ENCODE results near the gene GABARAP.

GABARAP gene

DNA sequence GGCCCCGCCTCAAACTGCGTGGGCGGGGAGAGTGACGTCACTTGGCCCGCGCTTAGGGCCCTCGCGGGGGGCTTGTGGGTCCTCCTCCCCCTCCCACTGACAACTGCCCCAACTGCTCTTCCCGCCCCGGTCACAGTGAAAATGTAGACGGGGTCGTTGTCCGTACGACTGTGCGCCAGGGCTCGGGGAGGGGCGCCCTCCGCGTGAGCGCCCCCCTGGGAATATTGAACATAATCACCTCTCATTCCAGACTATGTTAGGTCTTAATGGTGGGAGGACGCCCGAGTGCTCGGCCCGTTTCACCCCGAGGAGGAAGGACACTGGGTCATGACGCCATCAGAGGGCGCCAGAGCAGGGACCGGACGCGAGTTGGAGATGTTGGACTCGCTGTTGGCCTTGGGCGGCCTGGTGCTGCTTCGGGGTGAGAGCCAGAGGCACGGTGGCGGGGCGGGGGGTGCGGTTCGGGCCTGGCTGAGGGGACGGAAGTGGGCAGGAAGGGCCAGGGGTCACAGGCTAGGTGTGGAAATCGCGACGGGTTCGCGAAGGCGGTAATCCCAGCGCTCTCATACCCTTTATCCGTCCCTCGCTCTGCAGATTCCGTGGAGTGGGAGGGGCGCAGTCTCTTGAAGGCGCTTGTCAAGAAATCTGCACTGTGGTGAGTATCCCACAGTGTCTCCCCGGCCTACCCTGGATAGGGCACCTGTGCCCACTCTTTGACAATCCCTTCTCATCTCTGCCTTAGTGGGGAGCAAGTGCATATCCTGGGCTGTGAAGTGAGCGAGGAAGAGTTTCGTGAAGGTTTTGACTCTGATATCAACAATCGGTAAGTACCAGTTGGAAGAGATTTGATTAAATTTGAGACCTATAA, 10.2 kb upstream of the GABARAP start, which contains the start of gene ELP5:
Gene ELP5, plus strand, starts transcription at position 40 of the 868 bp plus-strand sequence. Its CDS starts 336 bp downstream, at position 376.
- peak; percentile 19 for TF ChIP-seq CTCF (IDR thresholded peaks at IDR 0.05; ENCODE audit: low read depth, low read length)
- DNase-seq (ENCODE audit: extremely low read depth, low read depth): peak; percentile 84

- peak; percentile 99 for DNase-seq (ENCODE audit: extremely low read depth, low read depth)
- no peak for TF ChIP-seq CTCF (IDR thresholded peaks at IDR 0.05; ENCODE audit: low read depth, low read length)
Observed at GRCh38 chr17:7251661-7252175, 9.5 kb upstream of the GABARAP start, which contains the start of gene CTDNEP1. TSS of gene CTDNEP1 (minus strand) at chr17:7251734. CDS start at chr17:7251296, 438 bp downstream.

DNA sequence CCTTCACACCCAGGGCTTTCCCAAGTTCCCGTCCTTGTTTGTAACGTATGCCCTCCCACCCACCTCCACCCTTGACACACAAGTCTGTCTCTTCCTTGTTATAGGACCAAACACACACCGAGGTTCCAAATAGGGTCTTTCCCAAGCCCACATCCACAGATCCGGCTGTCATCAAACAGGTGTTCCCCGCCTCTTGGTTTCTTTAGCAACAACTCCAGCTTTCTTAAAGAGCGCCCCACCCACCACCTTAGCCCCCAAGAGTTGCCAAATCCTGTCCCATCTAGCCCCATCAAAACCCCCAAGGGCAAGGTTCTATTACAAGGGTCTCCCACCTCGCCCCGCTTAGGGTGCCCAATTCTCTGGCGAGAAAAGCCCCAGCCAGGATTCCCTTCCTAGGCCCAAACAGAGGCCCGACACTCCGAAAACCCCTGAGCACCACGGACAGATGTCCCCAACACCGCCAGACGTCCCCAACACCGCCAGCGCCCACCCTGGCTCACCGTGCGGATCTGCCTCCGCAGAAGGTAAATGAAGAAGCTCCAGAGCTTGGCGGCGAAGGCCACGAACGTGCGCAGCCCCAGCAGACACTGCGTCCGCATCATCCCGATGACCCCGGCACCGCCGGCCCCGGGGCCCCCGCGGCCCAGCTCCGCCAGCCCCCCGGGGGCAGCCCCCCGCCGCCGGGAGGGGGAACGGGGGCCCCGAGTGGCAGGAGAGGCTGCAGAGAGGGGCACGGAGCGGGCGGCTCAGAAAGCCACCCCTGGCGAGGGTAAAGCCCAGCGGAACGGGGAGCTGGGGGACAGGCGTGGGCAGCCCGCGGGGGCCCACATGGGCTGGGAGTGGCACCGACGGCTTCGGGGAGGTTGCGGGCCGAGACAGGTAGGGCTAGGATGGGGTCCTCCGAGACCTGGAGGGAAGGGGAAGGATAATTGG, 8.7 kb upstream of the GABARAP start:
- no peak for TF ChIP-seq CTCF (IDR thresholded peaks at IDR 0.05; ENCODE audit: low read depth, low read length)
- no peak for DNase-seq (ENCODE audit: extremely low read depth, low read depth)

DNA sequence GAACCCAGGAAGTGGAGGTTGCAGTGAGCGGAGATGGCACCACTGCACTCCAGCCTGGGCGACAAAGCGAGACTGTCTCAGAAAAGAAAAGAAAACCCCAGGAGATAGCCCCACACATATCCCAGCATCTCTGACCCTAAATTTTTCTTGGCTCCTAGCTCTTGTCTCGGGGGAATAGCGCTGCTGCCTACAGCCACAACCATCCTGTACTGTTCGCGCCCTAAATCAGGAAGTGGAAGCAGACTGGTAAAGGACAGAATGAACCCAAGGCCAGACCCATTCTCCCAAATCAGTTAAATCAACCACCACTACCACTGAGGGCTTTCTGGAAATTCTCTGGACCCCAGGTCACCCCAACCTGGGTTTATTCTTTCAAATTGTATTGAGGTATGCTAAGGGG, 7.6 kb upstream of the GABARAP start:
- no peak for DNase-seq (ENCODE audit: extremely low read depth, low read depth)
- TF ChIP-seq CTCF (IDR thresholded peaks at IDR 0.05; ENCODE audit: low read depth, low read length): no peak

DNA sequence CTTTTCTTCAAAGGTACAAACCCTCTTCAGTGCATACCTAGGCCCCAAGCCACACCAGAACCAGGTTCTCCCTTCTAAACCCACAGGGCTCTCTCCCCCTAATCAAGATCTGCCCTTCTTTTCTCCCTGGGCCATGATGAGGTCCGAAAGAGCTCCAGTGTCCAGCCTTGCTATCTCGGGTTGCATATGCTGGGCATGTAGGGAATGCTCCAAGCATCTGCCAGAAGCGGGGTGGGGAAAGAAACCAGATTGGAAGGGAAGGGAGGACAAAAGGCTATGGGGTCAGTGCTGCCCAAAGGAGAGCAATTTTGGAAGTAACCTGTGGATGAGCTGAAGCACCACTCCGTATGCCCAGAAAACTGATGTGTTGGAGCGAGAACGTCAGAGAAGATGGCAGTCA, 7.0 kb upstream of the GABARAP start:
- DNase-seq (ENCODE audit: extremely low read depth, low read depth): no peak
- TF ChIP-seq CTCF (IDR thresholded peaks at IDR 0.05; ENCODE audit: low read depth, low read length): no peak

GRCh38 chr17:7248796-7249195, 6.5 kb upstream of the GABARAP start:
- no peak for TF ChIP-seq CTCF (IDR thresholded peaks at IDR 0.05; ENCODE audit: low read depth, low read length)
- no peak for DNase-seq (ENCODE audit: extremely low read depth, low read depth)

All from AG09319 (cell line).